NT2/D1 (cell line): ENCODE measurements around the gene ZDHHC7.

Experiments used
- DNase-seq: peaks from one replicate; pipeline ENCODE4 v3.0.0-alpha.2; 2011; ENCODE audit warnings: low read depth, low spot score
- H3K27me3 ChIP-seq: 2 replicates; pipeline ENCODE4 v1.6.0; 2011; ENCODE audit warnings: mild to moderate bottlenecking; ENCODE audit not compliant: insufficient read length, insufficient read depth
- H3K36me3 ChIP-seq: 2 replicates; pipeline ENCODE4 v1.6.1; 2011; ENCODE audit warnings: mild to moderate bottlenecking, low read length, mixed read lengths; ENCODE audit not compliant: insufficient read depth, insufficient read length
- H3K4me1 ChIP-seq: 2 replicates; pipeline ENCODE4 v1.5.1; 2011; ENCODE audit not compliant: insufficient read depth, insufficient read length
- H3K4me3 ChIP-seq: 2 replicates; pipeline ENCODE4 v1.5.1; 2011; ENCODE audit warnings: low read depth; ENCODE audit not compliant: insufficient read length
- H3K9ac ChIP-seq: 2 replicates; pipeline ENCODE4 v1.6.0; 2011; ENCODE audit warnings: low read depth; ENCODE audit not compliant: insufficient read length
- H3K9me3 ChIP-seq: 2 replicates; pipeline ENCODE4 v1.5.1; 2011; ENCODE audit warnings: mild to moderate bottlenecking, low read length; ENCODE audit not compliant: insufficient read depth
- SUZ12 ChIP-seq: IDR thresholded peaks from 2 replicates; pipeline ENCODE4 v1.6.1; 2011; ENCODE audit not compliant: insufficient read length, insufficient read depth; ENCODE audit errors: extremely low read depth
- YY1 ChIP-seq: IDR thresholded peaks from 2 replicates; pipeline ENCODE4 v1.6.1; 2011; ENCODE audit not compliant: insufficient read length, insufficient read depth
- ZNF274 ChIP-seq: IDR thresholded peaks from 2 replicates; pipeline ENCODE4 v1.6.1; 2011; ENCODE audit warnings: mild to moderate bottlenecking, low read depth, low read length

Gene ZDHHC7

GRCh38 chr16:85047867-85048455 lies 36.6 kb upstream of the ZDHHC7 start:
- Histone ChIP-seq H3K9ac (no peak overlapping the region), H3K4me3 (no peak overlapping the region), H3K9me3 (no peaks in the 10 kb centered on the region), H3K27me3 (no peaks in the 10 kb centered on the region), H3K4me1 (peaks cover 2% of the 10 kb centered on the region), H3K36me3 (no peaks in the 10 kb centered on the region)
- TF ChIP-seq YY1 (no peak), SUZ12 (no peak), ZNF274 (no peak)
- no peak for DNase-seq

- Histone ChIP-seq H3K4me3 (no peak overlapping the region), H3K9ac (no peak overlapping the region), H3K36me3 (no peaks in the 10 kb centered on the region), H3K9me3 (no peaks in the 10 kb centered on the region), H3K4me1 (peaks cover 2% of the 10 kb centered on the region), H3K27me3 (no peaks in the 10 kb centered on the region)
- DNase-seq: no peak
- TF ChIP-seq ZNF274: no peak
- no peak for TF ChIP-seq SUZ12
- no peak for TF ChIP-seq YY1
Observed at GRCh38 chr16:85046931-85047866, 35.9 kb upstream of the ZDHHC7 start.

- H3K4me3 ChIP-seq: no peak overlapping the region
- no peaks in the 10 kb centered on the region for H3K9me3 ChIP-seq
- no peak for DNase-seq
- no peaks in the 10 kb centered on the region for H3K36me3 ChIP-seq
- no peaks in the 10 kb centered on the region for H3K27me3 ChIP-seq
- TF ChIP-seq SUZ12 (no peak), YY1 (no peak), ZNF274 (no peak)
- H3K9ac ChIP-seq: no peak overlapping the region
- H3K4me1 ChIP-seq: peaks cover 2% of the 10 kb centered on the region
Observed at GRCh38 chr16:85046472-85046916, 35.2 kb upstream of the ZDHHC7 start.

GRCh38 chr16:85045641-85046471 lies 34.5 kb upstream of the ZDHHC7 start:
- Histone ChIP-seq H3K9ac (no peak overlapping the region), H3K4me1 (peaks cover 6% of the 10 kb centered on the region), H3K36me3 (no peaks in the 10 kb centered on the region), H3K27me3 (no peaks in the 10 kb centered on the region), H3K4me3 (no peak overlapping the region), H3K9me3 (no peaks in the 10 kb centered on the region)
- DNase-seq: no peak
- TF ChIP-seq SUZ12: no peak

- H3K9me3 ChIP-seq: no peaks in the 10 kb centered on the region
- TF ChIP-seq ZNF274 (no peak), YY1 (no peak), SUZ12 (no peak)
- no peaks in the 10 kb centered on the region for H3K27me3 ChIP-seq
- H3K4me1 ChIP-seq: peaks cover 6% of the 10 kb centered on the region
- no peak overlapping the region for H3K9ac ChIP-seq
- no peak overlapping the region for H3K4me3 ChIP-seq
- DNase-seq: no peak
- no peaks in the 10 kb centered on the region for H3K36me3 ChIP-seq
Observed at GRCh38 chr16:85045077-85045476, 33.7 kb upstream of the ZDHHC7 start.

GRCh38 chr16:85042606-85043005 lies 31.3 kb upstream of the ZDHHC7 start:
- Histone ChIP-seq H3K4me3 (no peak overlapping the region), H3K9ac (no peak overlapping the region), H3K27me3 (no peaks in the 10 kb centered on the region), H3K9me3 (no peaks in the 10 kb centered on the region), H3K4me1 (peaks cover 6% of the 10 kb centered on the region), H3K36me3 (no peaks in the 10 kb centered on the region)
- DNase-seq: no peak
- no peak for TF ChIP-seq SUZ12
- no peak for TF ChIP-seq YY1
- TF ChIP-seq ZNF274: no peak

GRCh38 chr16:85042167-85042526 lies 30.8 kb upstream of the ZDHHC7 start:
- TF ChIP-seq YY1 (no peak), ZNF274 (no peak), SUZ12 (no peak)
- DNase-seq: no peak

More at GRCh38 chr16:85042167-85042526, 30.8 kb upstream of the ZDHHC7 start:
- Histone ChIP-seq H3K9ac (no peak overlapping the region), H3K4me1 (peaks cover 4% of the 10 kb centered on the region), H3K4me3 (no peak overlapping the region), H3K36me3 (no peaks in the 10 kb centered on the region), H3K9me3 (no peaks in the 10 kb centered on the region), H3K27me3 (no peaks in the 10 kb centered on the region)
